Measurements from ENCODE around the gene BBS5. TPM values are rescaled to one million over a fixed set of nuclear protein-coding genes. Genes with fewer than 3 reads are reported as not detected.

The BBS5 gene
- polyA plus RNA-seq, 1 donor (not counting 4 experiments of a cell fraction or from before 2014, with no cell fraction given), result 2.4 TPM

DNA sequence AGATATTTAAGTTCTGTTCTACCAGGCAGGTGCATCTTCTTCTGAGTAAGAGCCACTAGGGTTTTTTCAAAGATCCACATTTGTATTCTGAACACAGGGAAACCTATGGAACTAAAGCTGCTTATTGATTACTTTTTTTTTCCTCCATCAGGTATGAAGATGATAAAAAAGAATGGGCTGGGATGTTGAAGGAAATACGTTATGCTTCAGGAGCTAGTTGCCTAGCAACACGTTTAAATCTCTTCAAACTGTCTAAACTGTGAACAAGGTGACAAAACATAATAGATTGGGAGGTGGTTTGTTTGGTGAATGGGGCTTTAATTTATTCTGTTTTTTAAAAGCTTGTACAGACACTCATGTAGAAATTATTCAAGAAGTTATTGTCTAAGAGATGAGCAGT is 46.1 kb downstream of the BBS5 start:
- Histone ChIP-seq H3K27me3 (ENCODE audit: control insufficient read depth, extremely low read depth, insufficient read depth, low read length) (no peaks in the 10 kb centered on the region), H3K4me1 (ENCODE audit: control insufficient read depth, extremely low read depth, insufficient read depth, low read length) (no peaks in the 10 kb centered on the region), H3K4me2 (ENCODE audit: control insufficient read depth, extremely low read depth, insufficient read depth, low read depth, low read length) (no peak overlapping the region), H3K9me3 (ENCODE audit: control insufficient read depth, low read depth, low read length) (no peaks in the 10 kb centered on the region), H2AFZ (ENCODE audit: control insufficient read depth, low read length) (no peak overlapping the region), H3K27ac (ENCODE audit: control insufficient read depth, insufficient read depth, low read length) (no peak overlapping the region), H3K9ac (ENCODE audit: control insufficient read depth, extremely low read depth, insufficient read depth, low read length) (no peak overlapping the region), H3K36me3 (ENCODE audit: control insufficient read depth in 2 of 2, extremely low read depth in 1 of 2, insufficient read depth in 2 of 2, low read length in 2 of 2) (peaks cover 2 to 3% of the 10 kb centered on the region in 2 experiments), H3K9me1 (ENCODE audit: control insufficient read depth, extremely low read depth, insufficient read depth, low read length) (no peaks in the 10 kb centered on the region), H3K79me2 (ENCODE audit: control insufficient read depth, insufficient read depth, low read length) (no peaks in the 10 kb centered on the region), H4K20me1 (ENCODE audit: control insufficient read depth, extremely low read depth, insufficient read depth, low read length) (no peaks in the 10 kb centered on the region), H3K4me3 (ENCODE audit: control insufficient read depth in 2 of 3, extremely low read depth in 1 of 3, insufficient read depth in 2 of 3, low read depth in 1 of 3, low read length in 3 of 3) (no peak overlapping the region)
- FAIRE-seq (no peak), DNase-seq (ENCODE audit: low read depth, low spot score) (no peak)
- TF ChIP-seq, protein P1, sequence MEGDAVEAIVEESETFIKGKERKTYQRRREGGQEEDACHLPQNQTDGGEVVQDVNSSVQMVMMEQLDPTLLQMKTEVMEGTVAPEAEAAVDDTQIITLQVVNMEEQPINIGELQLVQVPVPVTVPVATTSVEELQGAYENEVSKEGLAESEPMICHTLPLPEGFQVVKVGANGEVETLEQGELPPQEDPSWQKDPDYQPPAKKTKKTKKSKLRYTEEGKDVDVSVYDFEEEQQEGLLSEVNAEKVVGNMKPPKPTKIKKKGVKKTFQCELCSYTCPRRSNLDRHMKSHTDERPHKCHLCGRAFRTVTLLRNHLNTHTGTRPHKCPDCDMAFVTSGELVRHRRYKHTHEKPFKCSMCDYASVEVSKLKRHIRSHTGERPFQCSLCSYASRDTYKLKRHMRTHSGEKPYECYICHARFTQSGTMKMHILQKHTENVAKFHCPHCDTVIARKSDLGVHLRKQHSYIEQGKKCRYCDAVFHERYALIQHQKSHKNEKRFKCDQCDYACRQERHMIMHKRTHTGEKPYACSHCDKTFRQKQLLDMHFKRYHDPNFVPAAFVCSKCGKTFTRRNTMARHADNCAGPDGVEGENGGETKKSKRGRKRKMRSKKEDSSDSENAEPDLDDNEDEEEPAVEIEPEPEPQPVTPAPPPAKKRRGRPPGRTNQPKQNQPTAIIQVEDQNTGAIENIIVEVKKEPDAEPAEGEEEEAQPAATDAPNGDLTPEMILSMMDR (optimal IDR thresholded peaks at IDR 0.05 in 1 of 3, IDR thresholded peaks at IDR 0.05 in 1 of 3, conservative IDR thresholded peaks at IDR 0.05 in 1 of 3; ENCODE audit: extremely low read depth in 1 of 3, insufficient read depth in 2 of 3, low read length in 3 of 3), result no peak
- no peak for TF ChIP-seq EZH2 (IDR thresholded peaks at IDR 0.05; ENCODE audit: low read length)
- dilution Hi-C loops (cut with MboI; ENCODE audit: extremely low pct_ligation_motif_present, low sequenced_read_pairs), result no loop called here

DNA sequence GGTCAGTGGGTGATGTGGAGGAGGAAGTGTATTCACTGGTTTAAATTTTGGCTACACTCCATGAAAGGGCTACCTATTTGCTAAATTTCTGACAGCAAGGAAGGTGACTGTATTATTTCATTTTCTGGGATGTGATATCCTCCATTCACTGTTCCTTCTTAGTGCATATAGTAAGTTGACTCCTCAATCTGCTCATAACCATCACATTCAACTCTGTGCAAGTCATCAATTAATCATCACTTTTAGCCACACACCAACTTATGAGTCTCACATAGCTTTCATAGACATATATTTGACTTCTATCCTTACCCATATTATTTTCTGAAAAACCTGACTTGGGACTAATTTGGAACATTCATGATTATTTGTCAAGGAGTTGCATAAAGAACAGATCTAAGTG is 47.2 kb downstream of the BBS5 start:
- Histone ChIP-seq H3K27ac (ENCODE audit: control insufficient read depth, insufficient read depth, low read length) (no peak overlapping the region), H3K79me2 (ENCODE audit: control insufficient read depth, insufficient read depth, low read length) (no peaks in the 10 kb centered on the region), H3K4me2 (ENCODE audit: control insufficient read depth, extremely low read depth, insufficient read depth, low read depth, low read length) (no peak overlapping the region), H4K20me1 (ENCODE audit: control insufficient read depth, extremely low read depth, insufficient read depth, low read length) (no peaks in the 10 kb centered on the region), H3K9me1 (ENCODE audit: control insufficient read depth, extremely low read depth, insufficient read depth, low read length) (no peaks in the 10 kb centered on the region), H3K9ac (ENCODE audit: control insufficient read depth, extremely low read depth, insufficient read depth, low read length) (no peak overlapping the region), H3K9me3 (ENCODE audit: control insufficient read depth, low read depth, low read length) (no peaks in the 10 kb centered on the region), H2AFZ (ENCODE audit: control insufficient read depth, low read length) (no peak overlapping the region), H3K27me3 (ENCODE audit: control insufficient read depth, extremely low read depth, insufficient read depth, low read length) (no peaks in the 10 kb centered on the region), H3K4me1 (ENCODE audit: control insufficient read depth, extremely low read depth, insufficient read depth, low read length) (no peaks in the 10 kb centered on the region), H3K4me3 (ENCODE audit: control insufficient read depth in 2 of 3, extremely low read depth in 1 of 3, insufficient read depth in 2 of 3, low read depth in 1 of 3, low read length in 3 of 3) (no peak overlapping the region), H3K36me3 (ENCODE audit: control insufficient read depth in 2 of 2, extremely low read depth in 1 of 2, insufficient read depth in 2 of 2, low read length in 2 of 2) (peaks cover 2 to 3% of the 10 kb centered on the region in 2 experiments)
- FAIRE-seq (no peak), DNase-seq (ENCODE audit: low read depth, low spot score) (no peak)
- TF ChIP-seq, protein P1 (optimal IDR thresholded peaks at IDR 0.05 in 1 of 3, IDR thresholded peaks at IDR 0.05 in 1 of 3, conservative IDR thresholded peaks at IDR 0.05 in 1 of 3; ENCODE audit: extremely low read depth in 1 of 3, insufficient read depth in 2 of 3, low read length in 3 of 3), result no peak
- no peak for TF ChIP-seq EZH2 (IDR thresholded peaks at IDR 0.05; ENCODE audit: low read length)
- dilution Hi-C loops (cut with MboI; ENCODE audit: extremely low pct_ligation_motif_present, low sequenced_read_pairs), result no loop called here

Measured in keratinocyte (primary cell).